Measurements from ENCODE around the gene SCN7A.
"Not testable (repeated sequence)": the region's sequence is repeated elsewhere in the genome, so short reads cannot be mapped to it uniquely, and the experiment has no call there.

Gene SCN7A

DNA sequence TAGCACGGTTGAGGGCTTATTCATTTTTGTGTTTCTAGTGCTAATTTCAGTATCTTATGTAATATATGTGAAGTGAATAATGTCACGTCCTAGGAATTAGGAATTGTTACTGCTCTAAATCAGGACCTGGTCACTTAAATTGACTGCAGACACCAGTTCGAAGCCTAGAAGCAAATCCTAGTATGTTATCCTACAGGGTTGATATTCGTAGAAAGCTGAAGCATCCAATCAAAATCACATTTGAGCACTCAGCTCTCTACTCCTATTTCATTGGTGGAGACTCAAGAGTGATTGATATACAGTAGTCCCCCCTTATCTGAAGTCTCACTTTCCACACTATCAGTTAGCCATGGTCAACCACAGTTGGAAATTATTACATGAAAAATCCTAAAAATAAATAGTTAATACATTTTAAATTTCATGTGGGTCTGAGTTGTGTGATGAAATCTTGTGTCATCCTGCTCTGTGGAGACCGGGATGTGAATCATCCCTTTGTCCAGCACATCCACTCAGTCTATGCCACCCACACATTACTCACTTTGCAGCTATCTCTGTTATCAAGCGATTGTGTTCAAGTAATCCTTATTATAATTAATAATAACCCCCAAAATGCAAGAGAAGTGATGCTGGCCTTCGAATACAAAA is 83.1 kb downstream of the SCN7A start:
- in situ Hi-C loops (cut with HindIII; ENCODE audit: low pct_ligation_motif_present, low sequenced_read_pairs): no loop called here
- peak; percentile 96 for DNase-seq
- Histone ChIP-seq H3K27me3 (replicated peaks) (no peaks in the 10 kb centered on the region), H3K4me3 (ENCODE audit: low read depth, low read length) (no peak overlapping the region), H3K36me3 (replicated peaks) (no peaks in the 10 kb centered on the region), H3K27ac (peak overlapping the region; percentile 82)
- TF ChIP-seq, protein P1, sequence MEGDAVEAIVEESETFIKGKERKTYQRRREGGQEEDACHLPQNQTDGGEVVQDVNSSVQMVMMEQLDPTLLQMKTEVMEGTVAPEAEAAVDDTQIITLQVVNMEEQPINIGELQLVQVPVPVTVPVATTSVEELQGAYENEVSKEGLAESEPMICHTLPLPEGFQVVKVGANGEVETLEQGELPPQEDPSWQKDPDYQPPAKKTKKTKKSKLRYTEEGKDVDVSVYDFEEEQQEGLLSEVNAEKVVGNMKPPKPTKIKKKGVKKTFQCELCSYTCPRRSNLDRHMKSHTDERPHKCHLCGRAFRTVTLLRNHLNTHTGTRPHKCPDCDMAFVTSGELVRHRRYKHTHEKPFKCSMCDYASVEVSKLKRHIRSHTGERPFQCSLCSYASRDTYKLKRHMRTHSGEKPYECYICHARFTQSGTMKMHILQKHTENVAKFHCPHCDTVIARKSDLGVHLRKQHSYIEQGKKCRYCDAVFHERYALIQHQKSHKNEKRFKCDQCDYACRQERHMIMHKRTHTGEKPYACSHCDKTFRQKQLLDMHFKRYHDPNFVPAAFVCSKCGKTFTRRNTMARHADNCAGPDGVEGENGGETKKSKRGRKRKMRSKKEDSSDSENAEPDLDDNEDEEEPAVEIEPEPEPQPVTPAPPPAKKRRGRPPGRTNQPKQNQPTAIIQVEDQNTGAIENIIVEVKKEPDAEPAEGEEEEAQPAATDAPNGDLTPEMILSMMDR (IDR thresholded peaks at IDR 0.05; ENCODE audit: low read depth, low read length, missing control alignments): no peak

DNA sequence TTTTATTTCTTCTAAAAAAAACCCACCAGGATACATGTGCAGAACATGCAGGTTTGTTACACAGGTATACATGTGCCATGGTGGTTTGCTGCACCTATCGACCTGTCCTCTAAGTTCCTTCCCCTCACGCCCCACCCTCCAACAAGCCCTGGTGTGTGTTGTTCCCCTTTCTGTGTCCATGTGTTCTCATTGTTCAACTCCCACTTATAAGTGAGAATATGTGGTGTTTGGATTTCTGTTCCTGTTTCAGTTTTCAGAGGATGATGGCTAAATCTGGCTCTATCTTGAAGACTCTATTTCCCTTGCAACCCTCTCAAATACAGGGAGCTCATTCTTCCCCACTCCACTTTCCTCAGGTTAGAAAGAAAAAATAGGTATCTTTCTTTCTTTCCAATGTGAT is 86.3 kb downstream of the SCN7A start:
- DNase-seq; H3K27ac ChIP-seq; H3K36me3 ChIP-seq (replicated peaks); H3K4me3 ChIP-seq (ENCODE audit: low read depth, low read length); in situ Hi-C loops (cut with HindIII; ENCODE audit: low pct_ligation_motif_present, low sequenced_read_pairs); H3K27me3 ChIP-seq (replicated peaks): not testable (repeated sequence)

DNA sequence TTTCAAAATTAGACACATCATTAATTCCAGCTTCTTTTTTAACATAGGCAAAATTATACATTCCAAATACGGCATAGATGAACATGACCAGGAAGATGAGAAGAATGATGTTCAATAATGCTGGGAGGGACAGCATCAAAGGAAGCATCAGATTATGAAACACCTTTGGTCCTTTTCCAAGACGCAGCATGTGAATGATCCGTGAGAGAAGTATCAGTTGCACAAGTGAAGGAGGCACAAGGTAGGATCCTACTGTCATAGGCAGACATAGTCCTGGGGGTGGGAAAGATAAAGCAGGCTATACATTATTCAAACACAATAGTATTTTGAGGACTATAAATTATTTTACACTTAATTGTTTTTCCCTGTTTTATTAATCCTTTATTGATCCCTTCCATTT is 87.7 kb downstream of the SCN7A start:
- DNase-seq: no peak
- no peaks in the 10 kb centered on the region for H3K36me3 ChIP-seq (replicated peaks)
- in situ Hi-C loops (cut with HindIII; ENCODE audit: low pct_ligation_motif_present, low sequenced_read_pairs): no loop called here
- H3K4me3 ChIP-seq (ENCODE audit: low read depth, low read length): no peak overlapping the region
- no peak overlapping the region for H3K27ac ChIP-seq
- TF ChIP-seq, protein P1 (IDR thresholded peaks at IDR 0.05; ENCODE audit: low read depth, low read length, missing control alignments): no peak
- no peaks in the 10 kb centered on the region for H3K27me3 ChIP-seq (replicated peaks)

DNA sequence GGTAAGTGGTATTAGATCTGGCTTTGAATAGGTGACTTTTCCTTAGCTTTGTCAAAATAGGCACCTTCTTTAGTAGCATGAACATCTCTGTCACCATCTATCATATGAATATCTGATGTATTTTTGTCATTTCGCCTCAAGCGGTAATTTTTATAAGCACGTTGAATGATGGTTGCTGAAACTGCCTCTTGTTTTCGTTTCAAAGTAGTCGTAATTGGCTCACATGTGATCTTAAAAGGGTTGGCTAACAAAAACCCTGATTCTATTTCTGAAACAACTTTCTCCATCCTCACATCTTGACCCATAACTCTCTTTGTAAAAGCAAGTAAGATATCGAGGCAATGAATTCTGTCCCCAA is 88.5 kb downstream of the SCN7A start:
- Histone ChIP-seq H3K27me3 (replicated peaks) (no peaks in the 10 kb centered on the region), H3K4me3 (ENCODE audit: low read depth, low read length) (no peak overlapping the region), H3K36me3 (replicated peaks) (no peaks in the 10 kb centered on the region), H3K27ac (no peak overlapping the region)
- in situ Hi-C loops (cut with HindIII; ENCODE audit: low pct_ligation_motif_present, low sequenced_read_pairs): no loop called here
- TF ChIP-seq, protein P1 (IDR thresholded peaks at IDR 0.05; ENCODE audit: low read depth, low read length, missing control alignments): no peak
- no peak for DNase-seq

DNA sequence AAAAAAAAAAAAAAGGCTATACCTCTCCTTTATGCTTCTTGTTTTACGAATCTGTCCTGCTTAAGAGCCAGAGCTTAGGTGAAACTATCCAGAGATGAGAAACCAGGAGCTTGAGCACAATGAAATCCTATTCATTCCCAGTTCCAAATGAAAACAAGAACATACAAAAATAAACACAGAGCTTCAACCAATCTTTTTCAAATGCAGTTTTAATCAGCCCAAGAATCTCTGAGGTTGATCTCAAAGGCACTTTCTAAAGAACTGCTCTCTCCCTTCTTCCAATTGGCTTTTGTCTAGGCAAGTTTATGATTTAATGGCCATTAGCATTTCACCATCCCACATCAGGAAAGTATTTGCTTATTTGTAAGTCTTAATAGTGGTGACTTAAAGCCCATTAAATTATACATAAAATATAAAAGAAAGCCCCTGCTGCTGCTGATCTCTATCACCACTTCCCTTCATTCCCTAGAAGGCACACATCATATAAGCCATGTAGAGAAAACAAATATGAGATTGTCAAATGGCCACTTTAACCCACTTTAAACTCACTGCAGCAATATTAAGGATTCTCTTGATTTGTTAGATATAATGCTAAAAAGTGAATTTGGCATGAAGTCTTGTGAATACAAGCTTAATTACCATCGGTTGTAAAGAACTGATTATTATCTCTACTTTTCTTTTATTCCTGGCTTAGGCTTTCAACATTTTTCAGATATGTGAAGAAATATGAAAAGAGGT is 89.0 kb downstream of the SCN7A start:
- in situ Hi-C loops (cut with HindIII; ENCODE audit: low pct_ligation_motif_present, low sequenced_read_pairs): no loop called here
- no peaks in the 10 kb centered on the region for H3K36me3 ChIP-seq (replicated peaks)
- no peak for DNase-seq
- TF ChIP-seq, protein P1 (IDR thresholded peaks at IDR 0.05; ENCODE audit: low read depth, low read length, missing control alignments): no peak
- H3K4me3 ChIP-seq (ENCODE audit: low read depth, low read length): no peak overlapping the region
- H3K27ac ChIP-seq: no peak overlapping the region
- no peaks in the 10 kb centered on the region for H3K27me3 ChIP-seq (replicated peaks)

DNA sequence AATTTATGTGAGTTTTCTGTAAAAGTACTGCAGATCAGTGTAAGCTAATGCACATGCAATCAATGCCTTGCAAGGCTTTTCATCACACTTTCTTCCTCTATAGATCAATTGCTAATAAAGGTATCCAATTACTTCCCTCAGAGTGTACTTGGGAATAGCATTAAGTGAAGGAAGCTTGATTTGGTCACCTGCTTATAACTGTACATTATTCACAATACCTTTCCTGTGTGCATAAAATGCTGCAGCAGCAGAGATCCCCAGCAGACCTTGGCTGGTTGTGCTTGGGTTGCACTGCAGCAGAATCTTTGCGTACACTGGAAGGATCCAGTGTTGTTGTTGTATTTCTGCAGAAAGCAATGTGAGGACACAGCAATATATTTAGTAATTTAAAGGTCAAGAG is 99.8 kb downstream of the SCN7A start:
- in situ Hi-C loops (cut with HindIII; ENCODE audit: low pct_ligation_motif_present, low sequenced_read_pairs): loop anchor here (25.0 kb wide), 1 partner anchor 207 kb away; no protein-coding TSS in a partner anchor
- TF ChIP-seq, protein P1 (IDR thresholded peaks at IDR 0.05; ENCODE audit: low read depth, low read length, missing control alignments): no peak
- DNase-seq: no peak

More for the DNA sequence above, 99.8 kb downstream of the SCN7A start:
- Histone ChIP-seq H3K4me3 (ENCODE audit: low read depth, low read length) (no peak overlapping the region), H3K27ac (no peak overlapping the region), H3K27me3 (replicated peaks) (no peaks in the 10 kb centered on the region), H3K36me3 (replicated peaks) (no peaks in the 10 kb centered on the region)
